CMK (cell line): ENCODE data around the gene OR8K3.

Source experiments
- DNase-seq: peaks from one replicate; pipeline ENCODE4 v3.0.0-alpha.2; 2010; ENCODE audit warnings: low read depth

OR8K3 gene

DNA sequence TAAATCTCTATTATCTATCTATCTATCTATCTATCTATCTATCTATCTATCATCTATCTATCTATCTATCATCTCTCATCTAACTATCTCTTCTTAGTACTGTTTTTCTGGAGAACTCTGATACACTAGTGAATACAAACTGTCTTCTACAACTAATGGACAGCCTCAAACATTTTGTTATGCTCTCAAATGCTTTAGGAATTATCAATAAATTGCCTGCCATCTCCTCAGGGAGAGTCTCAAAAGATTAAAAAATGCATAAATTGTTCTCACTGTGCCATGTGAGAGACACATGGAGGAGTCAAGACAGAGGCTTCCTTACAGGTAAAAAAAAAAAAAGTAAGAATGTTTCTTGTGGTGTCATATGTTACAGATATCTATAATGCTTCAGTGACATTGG lies at the start of gene OR8K3:
OR8K3 (plus strand) TSS at position 301 of the 400 bp plus-strand sequence. CDS start 3,163 bp downstream, outside the sequence.
- no peak for DNase-seq

DNA sequence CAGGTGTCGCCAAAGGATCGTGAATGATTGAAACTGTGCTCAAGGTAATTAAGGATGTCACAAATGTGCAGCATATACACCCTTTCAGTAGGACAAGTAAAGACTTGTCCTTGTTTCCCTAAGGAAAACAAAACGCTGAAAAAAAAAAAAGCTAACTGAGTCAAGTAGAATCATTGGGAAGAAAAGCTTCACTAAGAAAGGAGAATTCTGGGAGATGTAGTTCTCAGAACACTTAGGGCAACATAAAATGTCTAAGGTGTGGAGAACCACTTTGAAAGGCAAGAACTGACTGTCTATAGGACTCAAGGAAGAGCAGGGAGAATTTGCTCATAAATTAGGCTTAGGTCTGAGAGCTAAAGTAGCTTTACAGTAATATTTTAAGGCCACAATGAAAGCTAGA lies 43.9 kb upstream of the OR8K3 start:
- DNase-seq: no peak

DNA sequence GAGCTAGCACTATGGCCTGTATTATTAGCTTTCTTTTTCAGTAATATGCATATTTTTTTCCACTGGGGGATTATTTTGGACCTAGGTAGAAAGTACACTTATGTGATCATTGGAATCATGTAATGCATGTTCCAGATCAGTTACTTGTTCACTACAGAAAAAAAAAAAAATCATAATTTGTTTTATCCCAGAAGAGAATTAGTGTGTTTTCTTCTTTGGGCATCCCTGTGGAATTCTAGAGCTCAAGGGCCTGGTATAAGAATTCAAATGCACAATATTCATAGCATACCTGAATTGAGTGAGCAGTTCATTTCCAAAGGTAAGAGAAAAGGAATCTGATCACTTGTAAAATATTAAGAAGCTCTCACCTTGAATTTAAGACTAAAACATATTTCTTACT lies 41.1 kb upstream of the OR8K3 start, which contains the start of gene OR5T1:
OR5T1 (plus strand) TSS at position 301 of the 400 bp plus-strand sequence. CDS start 1,485 bp downstream, outside the sequence.
- DNase-seq: no peak

GRCh38 chr11:56292154-56292553 lies 22.8 kb upstream of the OR8K3 start, which contains the start of gene OR8H1:
Gene OR8H1, minus strand, starts transcription at chr11:56292254. Its CDS starts 1,192 bp downstream, at chr11:56291062.
- no peak for DNase-seq

GRCh38 chr11:56296898-56297297 lies 18.0 kb upstream of the OR8K3 start:
- DNase-seq: no peak

- no peak for DNase-seq
Measured at GRCh38 chr11:56307836-56308235, 7.1 kb upstream of the OR8K3 start.

- no peak for DNase-seq
Measured at GRCh38 chr11:56331861-56332491, 17.0 kb downstream of the OR8K3 start.

GRCh38 chr11:56333156-56333555 lies 18.2 kb downstream of the OR8K3 start:
- no peak for DNase-seq

DNA sequence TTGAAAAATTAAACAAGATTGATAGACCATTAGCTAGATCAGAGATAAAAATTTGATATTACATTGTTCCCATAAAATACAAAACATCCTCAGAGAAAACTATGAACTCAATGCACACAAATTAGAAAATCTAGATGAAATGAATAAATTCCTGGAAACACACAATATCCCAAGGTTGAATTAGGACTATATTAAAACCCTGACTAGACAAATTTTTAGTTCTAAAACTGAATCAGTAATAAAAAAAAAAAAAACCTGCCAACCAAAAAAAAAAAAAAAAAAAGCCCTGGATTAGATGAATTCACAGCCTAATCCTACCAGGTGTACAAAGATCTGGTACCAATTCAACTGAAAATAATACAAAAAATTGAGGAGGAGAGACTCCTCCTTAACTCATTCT lies 25.3 kb downstream of the OR8K3 start:
- DNase-seq: no peak

DNA sequence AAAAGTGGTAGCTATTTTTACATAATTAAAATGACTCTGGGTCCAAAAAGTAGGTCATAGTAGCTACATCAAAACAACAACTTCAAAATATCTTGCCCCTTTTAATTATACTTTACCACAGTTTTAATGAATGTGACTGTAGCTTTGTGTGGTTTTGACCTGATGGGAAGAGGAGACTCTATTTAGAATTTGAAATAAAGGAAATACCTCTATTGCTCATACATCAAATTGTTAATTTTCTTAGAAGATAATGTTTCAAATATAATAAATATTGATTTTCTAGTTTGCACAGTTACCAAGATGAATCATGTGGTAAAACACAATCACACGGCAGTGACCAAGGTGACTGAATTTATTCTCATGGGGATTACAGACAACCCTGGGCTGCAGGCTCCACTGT lies 30.8 kb downstream of the OR8K3 start, which contains the start of gene OR8K1:
OR8K1 (plus strand) TSS at position 301 of the 400 bp plus-strand sequence; CDS start at position 301, 0 bp downstream.
- DNase-seq: no peak

GRCh38 chr11:56353991-56354390 lies 39.0 kb downstream of the OR8K3 start, which contains the start of gene OR8J1:
Gene OR8J1, plus strand, starts transcription at chr11:56354291. Its CDS starts 5,956 bp downstream, at chr11:56360247.
- DNase-seq: no peak
